Peyer's patch (tissue), 4 donors: ENCODE data around the gene MARVELD2. TPM values are rescaled to one million over a fixed set of nuclear protein-coding genes. Genes with fewer than 3 reads are reported as not detected.
A peak's percentile ranks its signal among the peaks of the same experiment; 100 is the strongest.
"Not testable (repeated sequence)": the region's sequence is repeated elsewhere in the genome, so short reads cannot be mapped to it uniquely, and the experiment has no call there.

Source experiments
- DNase-seq, 3 donors: peaks; one replicate each; pipeline ENCODE4 v3.0.0-alpha.2; 2017 to 2019
- H3K27ac ChIP-seq, 4 donors: fragments of 200-600 bp; sonication (generic); one replicate each; pipeline ENCODE4 v1.5.1; 2016 to 2019
- H3K27me3 ChIP-seq, 2 donors: fragments of 200-600 bp; sonication (generic); one replicate each; pipeline ENCODE4 v1.5.1; 2019
- H3K36me3 ChIP-seq, 3 donors: fragments of 200-600 bp; sonication (generic); one replicate each; pipeline ENCODE4 v1.5.1; 2016 to 2019
- H3K4me1 ChIP-seq, 4 donors: fragments of 200-600 bp; sonication (generic); one replicate each; pipeline ENCODE4 v1.5.1; 2016 to 2019
- H3K4me3 ChIP-seq, 4 donors: fragments of 200-600 bp; sonication (generic); 1 replicate in 3 of 4; 2 replicates in 1 of 4; pipeline ENCODE4 v1.5.1; 2016 to 2019; ENCODE audit warnings: mild to moderate bottlenecking in 1 of 4
- H3K9me3 ChIP-seq, 4 donors: fragments of 200-600 bp; sonication (generic); one replicate each; pipeline ENCODE4 v1.5.1; 2016 to 2019; ENCODE audit warnings: mild to moderate bottlenecking in 1 of 4
- POLR2A ChIP-seq, 2 donors: fragments of 450-650 bp; IDR thresholded peaks; one replicate each; pipeline ENCODE4 v1.5.1; 2017; ENCODE audit warnings: antibody characterized with exemption in 2 of 2, mild to moderate bottlenecking in 2 of 2, moderate library complexity in 2 of 2
- total RNA-seq, 4 donors: library from RNA; depleted of rRNA; stranded (reverse); fragments of >200 nt; gene quantifications; one replicate each; pipeline ENCODE4 v1.1.0, GENCODE V29; 2016
- TF ChIP-seq, protein P1 (sequence below), 6 experiments: fragments of 450-650 bp in 4 of 6; fragments of 200-600 bp in 2 of 6; sonication (generic) in 1 of 6; IDR thresholded peaks; one replicate each; pipeline ENCODE4 v1.5.1; 2017 to 2019; ENCODE audit warnings: antibody characterized with exemption in 6 of 6, mild to moderate bottlenecking in 3 of 6, moderate library complexity in 1 of 6

The MARVELD2 gene
- total RNA-seq, 4 donors from 2014 or later, result 9.1 to 67.3 (median 46.3) TPM

DNA sequence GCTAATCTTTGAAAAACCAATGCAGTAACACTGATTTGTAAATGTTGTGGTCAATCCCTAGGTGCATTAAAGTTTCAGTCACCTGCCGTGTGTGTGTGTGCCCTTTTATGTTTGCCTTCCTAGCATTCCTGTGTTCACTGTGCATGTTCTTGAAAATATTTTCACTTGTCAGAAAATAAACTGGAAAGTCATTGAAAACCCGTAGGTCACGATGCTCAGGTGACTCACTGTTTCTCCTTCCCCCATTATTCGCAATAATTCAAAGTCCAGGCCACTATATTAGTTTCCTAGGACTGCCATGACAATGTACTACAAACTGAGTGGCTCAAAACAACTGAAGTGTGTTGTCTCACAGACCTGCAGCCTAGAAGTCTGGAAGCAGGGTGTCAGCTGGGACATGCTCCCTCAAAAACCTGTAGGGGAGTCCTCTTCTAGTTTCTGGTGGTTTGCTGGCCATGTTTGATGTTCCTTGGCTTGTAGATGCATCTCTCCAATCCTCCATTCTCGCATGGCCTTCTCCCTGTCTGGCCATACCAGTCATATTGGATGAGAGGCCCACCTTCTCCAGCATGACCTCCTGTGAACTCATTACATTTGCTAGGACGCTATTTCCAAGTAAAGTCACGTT, 29.3 kb downstream of the MARVELD2 start:
- no peaks in the 10 kb centered on the region for H3K9me3 ChIP-seq
- peak in 2 of 3 donors; percentile 51 to 58 for DNase-seq
- peak overlapping the region in 2 of 4 donors; percentile 73 to 88 for H3K27ac ChIP-seq
- peaks cover 0 to 7% (median 1%) of the 10 kb centered on the region in 4 donors for H3K4me1 ChIP-seq
- H3K27me3 ChIP-seq, result no peaks in the 10 kb centered on the region
- H3K36me3 ChIP-seq, result peaks cover 0 to 8% (median 0%) of the 10 kb centered on the region in 3 donors
- TF ChIP-seq, protein P1, sequence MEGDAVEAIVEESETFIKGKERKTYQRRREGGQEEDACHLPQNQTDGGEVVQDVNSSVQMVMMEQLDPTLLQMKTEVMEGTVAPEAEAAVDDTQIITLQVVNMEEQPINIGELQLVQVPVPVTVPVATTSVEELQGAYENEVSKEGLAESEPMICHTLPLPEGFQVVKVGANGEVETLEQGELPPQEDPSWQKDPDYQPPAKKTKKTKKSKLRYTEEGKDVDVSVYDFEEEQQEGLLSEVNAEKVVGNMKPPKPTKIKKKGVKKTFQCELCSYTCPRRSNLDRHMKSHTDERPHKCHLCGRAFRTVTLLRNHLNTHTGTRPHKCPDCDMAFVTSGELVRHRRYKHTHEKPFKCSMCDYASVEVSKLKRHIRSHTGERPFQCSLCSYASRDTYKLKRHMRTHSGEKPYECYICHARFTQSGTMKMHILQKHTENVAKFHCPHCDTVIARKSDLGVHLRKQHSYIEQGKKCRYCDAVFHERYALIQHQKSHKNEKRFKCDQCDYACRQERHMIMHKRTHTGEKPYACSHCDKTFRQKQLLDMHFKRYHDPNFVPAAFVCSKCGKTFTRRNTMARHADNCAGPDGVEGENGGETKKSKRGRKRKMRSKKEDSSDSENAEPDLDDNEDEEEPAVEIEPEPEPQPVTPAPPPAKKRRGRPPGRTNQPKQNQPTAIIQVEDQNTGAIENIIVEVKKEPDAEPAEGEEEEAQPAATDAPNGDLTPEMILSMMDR (IDR thresholded peaks at IDR 0.05), result no peak
- TF ChIP-seq POLR2A (IDR thresholded peaks at IDR 0.05), result no peak
- H3K4me3 ChIP-seq, result no peak overlapping the region

DNA sequence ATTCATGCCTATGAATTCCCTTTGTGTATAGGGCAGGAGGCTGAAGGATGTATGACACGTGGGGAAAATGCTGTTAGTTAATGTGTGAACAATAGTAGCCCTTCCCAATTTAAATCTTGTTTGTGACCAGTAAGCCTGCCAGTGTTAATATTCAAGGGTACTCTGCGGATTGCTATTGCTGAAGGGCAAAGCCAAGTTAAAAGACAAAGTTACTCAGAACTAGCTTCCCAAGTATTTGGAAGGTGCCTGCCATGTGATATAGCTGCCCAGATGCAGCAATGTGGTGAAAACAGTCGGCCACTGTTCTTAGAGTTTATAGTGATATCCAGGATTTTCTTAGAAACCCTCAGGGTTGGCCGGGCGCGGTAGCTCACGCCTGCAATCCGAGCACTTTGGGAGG, 34.6 kb downstream of the MARVELD2 start:
- no peak for TF ChIP-seq POLR2A (IDR thresholded peaks at IDR 0.05)
- TF ChIP-seq, protein P1 (IDR thresholded peaks at IDR 0.05), result no peak
- H3K4me1 ChIP-seq, result peaks cover 0 to 15% (median 0%) of the 10 kb centered on the region in 4 donors
- H3K36me3 ChIP-seq, result no peaks in the 10 kb centered on the region
- H3K27ac ChIP-seq, result no peak overlapping the region
- H3K9me3 ChIP-seq, result no peaks in the 10 kb centered on the region
- no peak for DNase-seq
- no peak overlapping the region for H3K4me3 ChIP-seq
- H3K27me3 ChIP-seq, result no peaks in the 10 kb centered on the region

DNA sequence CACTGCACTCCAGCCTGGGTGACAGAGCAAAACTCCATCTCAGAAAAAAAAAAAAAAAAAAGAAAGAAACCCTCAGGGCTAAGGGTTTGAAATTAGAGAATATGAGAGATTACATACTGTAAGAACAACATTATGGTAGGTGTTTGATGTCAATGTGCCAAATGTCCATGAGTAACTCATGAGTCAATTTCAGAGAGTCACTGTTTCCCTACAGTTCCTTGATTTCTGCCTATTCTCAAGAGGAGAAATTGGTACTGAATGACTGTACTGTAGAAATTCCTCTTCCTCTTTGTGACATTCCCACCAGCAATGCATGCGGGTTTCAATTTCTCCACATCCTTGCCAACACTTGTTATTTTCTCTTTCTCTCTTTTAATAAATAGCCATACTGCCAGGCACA, 35.2 kb downstream of the MARVELD2 start:
- Histone ChIP-seq H3K9me3 (no peaks in the 10 kb centered on the region), H3K27ac (peak overlapping the region in 1 of 4 donors; percentile 12), H3K4me3 (no peak overlapping the region), H3K27me3 (no peaks in the 10 kb centered on the region), H3K36me3 (no peaks in the 10 kb centered on the region), H3K4me1 (peaks cover 0 to 10% (median 0%) of the 10 kb centered on the region in 4 donors)
- no peak for TF ChIP-seq POLR2A (IDR thresholded peaks at IDR 0.05)
- TF ChIP-seq, protein P1 (IDR thresholded peaks at IDR 0.05), result no peak
- no peak for DNase-seq

DNA sequence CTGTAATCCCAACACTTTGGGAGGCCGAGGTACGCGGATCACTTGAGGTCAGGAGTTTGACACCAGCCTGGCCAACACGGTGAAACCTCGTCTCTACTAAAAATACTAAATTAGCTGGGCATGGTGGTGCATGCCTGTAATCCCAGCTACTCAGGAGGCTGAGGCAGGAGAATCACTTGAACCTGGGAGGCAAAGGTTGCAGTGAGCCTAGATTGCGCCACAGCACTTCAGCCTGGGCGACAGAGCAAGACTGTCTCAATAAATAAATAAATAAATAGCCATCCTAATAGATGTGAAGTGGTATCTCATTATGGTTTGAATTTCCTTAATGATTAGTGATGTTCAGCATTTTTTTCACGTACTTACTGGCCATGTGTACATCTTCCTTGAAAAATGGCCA, 35.6 kb downstream of the MARVELD2 start:
- H3K36me3 ChIP-seq, H3K4me3 ChIP-seq, H3K27me3 ChIP-seq, H3K9me3 ChIP-seq: not testable (repeated sequence)
- H3K27ac ChIP-seq, result peak overlapping the region in 1 of 4 donors; percentile 12
- DNase-seq, result peak in 1 of 3 donors; percentile 72
- peaks cover 0 to 10% (median 0%) of the 10 kb centered on the region in 4 donors for H3K4me1 ChIP-seq

DNA sequence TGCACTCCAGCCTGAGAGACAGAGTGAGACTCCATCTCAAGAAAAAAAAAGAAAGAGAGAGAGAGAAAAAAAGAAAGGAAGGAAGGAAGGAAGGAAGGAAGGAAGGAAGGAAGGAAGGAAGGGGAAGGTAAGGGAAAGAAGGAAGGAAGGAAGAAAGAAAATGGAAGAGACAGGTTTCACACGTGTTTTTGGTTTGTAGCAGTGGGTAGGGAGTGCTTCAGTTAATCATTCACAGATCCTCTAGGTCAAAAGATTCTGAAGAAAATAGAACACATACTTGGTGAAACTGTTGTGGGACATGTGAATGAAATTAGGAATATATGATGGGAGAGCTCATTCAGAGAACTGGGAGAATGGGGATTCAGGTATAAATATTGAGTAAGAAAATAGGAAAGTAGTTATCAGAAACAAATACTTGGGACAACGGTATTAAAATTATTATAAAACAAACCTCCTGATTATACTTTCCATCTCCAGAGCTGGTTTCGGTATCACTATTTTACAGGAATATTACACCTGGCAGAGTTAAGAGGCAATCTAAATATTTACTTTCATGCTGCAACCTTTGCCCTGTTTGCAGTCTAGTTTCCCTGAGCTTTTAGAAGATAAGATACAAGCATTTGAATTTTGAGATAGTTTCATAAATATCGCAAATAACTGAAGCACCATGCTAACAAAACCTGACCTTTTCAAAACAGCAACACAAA, 37.2 kb downstream of the MARVELD2 start:
- Histone ChIP-seq H3K4me3 (no peak overlapping the region), H3K27ac (peak overlapping the region in 3 of 4 donors; percentile 62 to 87 (median 84)), H3K4me1 (peaks cover 0 to 10% (median 0%) of the 10 kb centered on the region in 4 donors), H3K9me3 (no peaks in the 10 kb centered on the region), H3K27me3 (no peaks in the 10 kb centered on the region), H3K36me3 (no peaks in the 10 kb centered on the region)
- TF ChIP-seq POLR2A (IDR thresholded peaks at IDR 0.05), result no peak
- TF ChIP-seq, protein P1 (IDR thresholded peaks at IDR 0.05), result no peak
- DNase-seq, result no peak

DNA sequence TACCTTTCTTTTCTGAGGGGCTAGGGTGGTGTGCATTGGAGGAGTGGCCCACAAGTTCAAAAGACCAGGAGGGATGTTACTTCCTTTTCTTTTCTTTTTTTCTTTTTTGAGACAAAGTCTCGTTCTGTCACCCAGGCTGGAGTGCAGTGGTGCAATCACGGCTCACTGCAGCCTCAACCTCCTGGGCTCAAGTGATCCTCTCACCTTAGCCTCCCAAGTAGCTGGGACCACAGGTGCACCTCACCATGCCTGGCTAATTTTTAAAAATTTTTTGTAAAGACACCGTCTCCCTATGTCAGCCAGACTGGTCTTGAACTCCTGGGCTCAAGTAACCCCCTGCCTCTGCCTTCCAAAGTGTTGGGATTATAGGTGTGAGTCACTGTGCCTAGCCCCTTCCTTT, 38.6 kb downstream of the MARVELD2 start:
- Histone ChIP-seq H3K27ac (peak overlapping the region in 3 of 4 donors; percentile 66 to 95 (median 87)), H3K4me1 (peaks cover 0 to 10% (median 0%) of the 10 kb centered on the region in 4 donors)
- H3K36me3 ChIP-seq, H3K27me3 ChIP-seq, H3K9me3 ChIP-seq, H3K4me3 ChIP-seq: not testable (repeated sequence)
- DNase-seq, result peak in 1 of 3 donors; percentile 6
